K562 (cell line): ENCODE data around the gene CEBPA.
"Not testable (repeated sequence)": the region's sequence is repeated elsewhere in the genome, so short reads cannot be mapped to it uniquely, and the experiment has no call there.

Source experiments
- BACH1 ChIP-seq: fragments of 200-800 bp; sonication (Bioruptor generic); IDR thresholded peaks from 2 replicates; pipeline ENCODE4 v1.6.1; 2016; ENCODE audit warnings: missing genetic modification characterization, missing compliant biosample characterization
- CBX5 ChIP-seq: IDR thresholded peaks from 2 replicates; pipeline ENCODE4 v1.6.1; 2014; ENCODE audit warnings: low read depth, borderline replicate concordance
- CHD2 ChIP-seq: IDR thresholded peaks from 2 replicates; pipeline ENCODE4 v1.6.1; 2011; ENCODE audit warnings: low read depth, low read length
- CREB1 ChIP-seq, 2 experiments: sonication (generic) in 1 of 2; formaldehyde crosslinking in 1 of 2; IDR thresholded peaks; 2 replicates each; pipeline versions ENCODE4 v1.6.1 to v1.8.0; 2012 to 2022; ENCODE audit warnings: inconsistent platforms in 1 of 2, mild to moderate bottlenecking in 1 of 2, missing genetic modification reagents in 1 of 2, moderate library complexity in 1 of 2
- FOXA1 ChIP-seq: fragments of 450-650 bp; IDR thresholded peaks from 2 replicates; pipeline ENCODE4 v1.6.1; 2016; ENCODE audit warnings: mild to moderate bottlenecking, borderline replicate concordance
- POLR2AphosphoS5 ChIP-seq: IDR thresholded peaks from 2 replicates; pipeline ENCODE4 v1.6.1; 2011; ENCODE audit warnings: mild to moderate bottlenecking, low read depth, low read length, moderate library complexity; ENCODE audit not compliant: control insufficient read depth, insufficient read depth
- POU5F1 ChIP-seq: fragments of 150-350 bp; IDR thresholded peaks from 2 replicates; pipeline ENCODE4 v1.6.1; 2014; ENCODE audit warnings: borderline replicate concordance, low read length, low read depth, mild to moderate bottlenecking; ENCODE audit not compliant: partially characterized antibody
- ZNF274 ChIP-seq: IDR thresholded peaks from 2 replicates; pipeline ENCODE4 v1.6.1; 2011; ENCODE audit warnings: low read depth, mild to moderate bottlenecking, low read length, moderate library complexity, borderline replicate concordance
- TF ChIP-seq, protein P1 (sequence below): IDR thresholded peaks from 3 replicates; pipeline ENCODE4 v1.6.1; 2011; ENCODE audit warnings: borderline replicate concordance, mild to moderate bottlenecking; ENCODE audit not compliant: insufficient read length, insufficient read depth
- TF ChIP-seq, protein P2 (sequence below), 3 experiments: IDR thresholded peaks in 2 of 3; conservative IDR thresholded peaks in 1 of 3; 2 replicates each; pipeline ENCODE4 v1.5.1; 2011 to 2012; ENCODE audit warnings: low read length in 3 of 3, mild to moderate bottlenecking in 3 of 3, control low read depth in 2 of 3, improper control_type of control experiment in 1 of 3, inconsistent platforms in 1 of 3, low read depth in 1 of 3, mixed read lengths in 1 of 3, moderate library complexity in 1 of 3; ENCODE audit not compliant: insufficient read depth in 2 of 3

DNA sequence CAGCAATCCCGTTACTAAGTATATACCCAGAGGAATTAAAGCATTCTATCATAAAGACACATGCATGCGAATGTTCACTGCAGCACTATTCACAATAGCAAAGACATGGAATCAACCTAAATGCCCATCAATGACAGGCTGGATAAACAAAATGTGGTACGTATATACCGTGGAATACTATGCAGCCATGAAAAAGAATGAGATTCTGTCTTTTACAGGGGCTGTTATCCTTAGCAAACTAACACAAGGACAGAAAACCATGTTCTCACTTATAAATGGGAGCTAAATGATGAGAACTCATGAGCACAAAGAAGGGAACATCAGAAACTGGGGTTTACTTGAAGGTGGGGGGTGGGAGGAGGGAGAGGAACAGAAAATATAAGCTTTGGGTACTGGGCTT is 10.5 kb upstream of the CEBPA start:
- not testable (repeated sequence) for TF ChIP-seq CHD2; FOXA1; ZNF274; BACH1 (tag); CBX5; CREB1 (IDR thresholded peaks at IDR 0.05); CREB1 (CRISPR knock-in tag; IDR thresholded peaks at IDR 0.05); POU5F1; POLR2AphosphoS5
- TF ChIP-seq, protein P1, sequence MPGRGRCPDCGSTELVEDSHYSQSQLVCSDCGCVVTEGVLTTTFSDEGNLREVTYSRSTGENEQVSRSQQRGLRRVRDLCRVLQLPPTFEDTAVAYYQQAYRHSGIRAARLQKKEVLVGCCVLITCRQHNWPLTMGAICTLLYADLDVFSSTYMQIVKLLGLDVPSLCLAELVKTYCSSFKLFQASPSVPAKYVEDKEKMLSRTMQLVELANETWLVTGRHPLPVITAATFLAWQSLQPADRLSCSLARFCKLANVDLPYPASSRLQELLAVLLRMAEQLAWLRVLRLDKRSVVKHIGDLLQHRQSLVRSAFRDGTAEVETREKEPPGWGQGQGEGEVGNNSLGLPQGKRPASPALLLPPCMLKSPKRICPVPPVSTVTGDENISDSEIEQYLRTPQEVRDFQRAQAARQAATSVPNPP: not testable (repeated sequence)
- TF ChIP-seq, protein P2, sequence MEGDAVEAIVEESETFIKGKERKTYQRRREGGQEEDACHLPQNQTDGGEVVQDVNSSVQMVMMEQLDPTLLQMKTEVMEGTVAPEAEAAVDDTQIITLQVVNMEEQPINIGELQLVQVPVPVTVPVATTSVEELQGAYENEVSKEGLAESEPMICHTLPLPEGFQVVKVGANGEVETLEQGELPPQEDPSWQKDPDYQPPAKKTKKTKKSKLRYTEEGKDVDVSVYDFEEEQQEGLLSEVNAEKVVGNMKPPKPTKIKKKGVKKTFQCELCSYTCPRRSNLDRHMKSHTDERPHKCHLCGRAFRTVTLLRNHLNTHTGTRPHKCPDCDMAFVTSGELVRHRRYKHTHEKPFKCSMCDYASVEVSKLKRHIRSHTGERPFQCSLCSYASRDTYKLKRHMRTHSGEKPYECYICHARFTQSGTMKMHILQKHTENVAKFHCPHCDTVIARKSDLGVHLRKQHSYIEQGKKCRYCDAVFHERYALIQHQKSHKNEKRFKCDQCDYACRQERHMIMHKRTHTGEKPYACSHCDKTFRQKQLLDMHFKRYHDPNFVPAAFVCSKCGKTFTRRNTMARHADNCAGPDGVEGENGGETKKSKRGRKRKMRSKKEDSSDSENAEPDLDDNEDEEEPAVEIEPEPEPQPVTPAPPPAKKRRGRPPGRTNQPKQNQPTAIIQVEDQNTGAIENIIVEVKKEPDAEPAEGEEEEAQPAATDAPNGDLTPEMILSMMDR (IDR thresholded peaks at IDR 0.05 in 2 of 3, conservative IDR thresholded peaks at IDR 0.05 in 1 of 3; ENCODE audit: insufficient read depth in 2 of 3, low read depth in 1 of 3, low read length in 3 of 3): not testable (repeated sequence)
